Suprapubic skin (tissue), 4 donors: ENCODE results near the gene RSBN1L.

Source experiments
- CTCF ChIP-seq, 2 donors: fragments of 200-600 bp in 1 of 2; fragments of 450-650 bp in 1 of 2; sonication (generic) in 1 of 2; IDR thresholded peaks; one replicate each; pipeline ENCODE4 v1.5.1; 2016 to 2019; ENCODE audit warnings: antibody characterized with exemption in 2 of 2, mild to moderate bottlenecking in 1 of 2, moderate library complexity in 1 of 2
- POLR2A ChIP-seq, 2 donors: fragments of 450-650 bp; IDR thresholded peaks; one replicate each; pipeline ENCODE4 v1.6.1; 2017; ENCODE audit warnings: antibody characterized with exemption in 2 of 2, mild to moderate bottlenecking in 2 of 2, moderate library complexity in 2 of 2
- POLR2AphosphoS5 ChIP-seq, 3 donors: sonication (generic); formaldehyde crosslinking; IDR thresholded peaks; one replicate each; pipeline ENCODE4 v1.6.1; 2017; ENCODE audit warnings: antibody characterized with exemption in 3 of 3

GRCh38 chr7:77667459-77668086, 28.7 kb upstream of the RSBN1L start:
- TF ChIP-seq POLR2A (IDR thresholded peaks at IDR 0.05) (no peak), CTCF (IDR thresholded peaks at IDR 0.05) (no peak), POLR2AphosphoS5 (IDR thresholded peaks at IDR 0.05) (no peak)
